Activated CD8-positive, alpha-beta memory T cell treated with anti-CD3 and anti-CD28 coated beads for 48 hours (primary cell): ENCODE data around the gene GAL3ST3.
"Not testable (repeated sequence)": the region's sequence is repeated elsewhere in the genome, so short reads cannot be mapped to it uniquely, and the experiment has no call there.

ENCODE experiments used
- DNase-seq, 3 experiments: peaks; one replicate each; pipeline ENCODE4 v3.0.0-alpha.2; 2020; ENCODE audit warnings: low read depth in 2 of 3, low spot score in 2 of 3

Gene GAL3ST3

DNA sequence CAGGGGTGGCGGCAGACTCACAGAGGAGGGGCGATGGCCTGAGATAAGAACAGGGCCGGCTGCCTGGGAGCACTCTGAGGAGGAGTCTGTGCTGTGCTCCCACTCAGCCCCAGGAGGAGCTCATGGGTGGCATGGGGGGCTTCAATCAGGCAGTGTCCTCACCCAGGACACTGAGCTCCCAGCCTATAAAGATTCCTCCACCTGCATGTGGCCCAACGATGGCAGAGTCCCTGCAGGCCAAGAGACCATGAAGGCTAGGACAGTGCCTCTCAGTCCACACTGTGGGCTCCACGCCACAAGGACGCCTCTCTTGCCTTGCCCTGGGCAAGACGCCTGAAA is 35.2 kb downstream of the GAL3ST3 start:
- DNase-seq = no peak

DNA sequence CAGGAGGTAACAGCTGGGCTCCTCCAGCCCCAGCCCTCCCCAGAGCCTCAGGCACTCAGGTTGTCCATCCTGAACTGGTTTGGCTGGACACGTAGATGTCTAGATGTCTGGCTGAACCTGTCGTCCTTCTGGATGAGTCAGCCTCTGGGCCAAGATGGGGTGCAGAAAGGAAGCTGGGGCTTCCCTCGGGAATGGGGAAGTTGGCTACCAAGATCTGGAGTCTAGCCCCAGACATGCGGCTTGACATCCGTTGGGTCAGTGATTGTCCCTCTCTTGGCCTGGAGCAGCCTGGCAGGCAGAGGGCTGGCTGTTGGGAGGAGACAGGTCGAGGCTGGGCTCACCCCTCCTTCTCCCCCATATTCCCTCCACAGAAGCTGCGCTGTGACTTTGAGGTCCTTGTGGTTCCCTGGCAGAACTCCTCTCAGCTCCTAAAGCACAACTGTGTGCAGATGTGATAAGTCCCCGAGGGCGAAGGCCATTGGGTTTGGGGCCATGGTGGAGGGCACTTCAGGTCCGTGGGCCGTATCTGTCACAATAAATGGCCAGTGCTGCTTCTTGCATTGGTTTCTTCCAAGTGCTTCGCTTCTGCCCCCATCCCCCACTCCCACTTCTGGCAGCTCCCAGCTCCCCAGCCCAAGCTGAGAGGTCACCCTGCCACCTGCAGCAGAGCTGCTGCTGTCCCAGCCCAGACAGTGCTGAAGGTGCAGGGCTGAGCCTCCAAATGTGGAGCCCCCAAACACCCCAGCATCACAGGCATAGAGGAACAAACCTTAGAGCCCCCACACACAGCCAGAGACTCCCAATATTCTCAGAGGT is 35.8 kb downstream of the GAL3ST3 start:
- DNase-seq = no peak

DNA sequence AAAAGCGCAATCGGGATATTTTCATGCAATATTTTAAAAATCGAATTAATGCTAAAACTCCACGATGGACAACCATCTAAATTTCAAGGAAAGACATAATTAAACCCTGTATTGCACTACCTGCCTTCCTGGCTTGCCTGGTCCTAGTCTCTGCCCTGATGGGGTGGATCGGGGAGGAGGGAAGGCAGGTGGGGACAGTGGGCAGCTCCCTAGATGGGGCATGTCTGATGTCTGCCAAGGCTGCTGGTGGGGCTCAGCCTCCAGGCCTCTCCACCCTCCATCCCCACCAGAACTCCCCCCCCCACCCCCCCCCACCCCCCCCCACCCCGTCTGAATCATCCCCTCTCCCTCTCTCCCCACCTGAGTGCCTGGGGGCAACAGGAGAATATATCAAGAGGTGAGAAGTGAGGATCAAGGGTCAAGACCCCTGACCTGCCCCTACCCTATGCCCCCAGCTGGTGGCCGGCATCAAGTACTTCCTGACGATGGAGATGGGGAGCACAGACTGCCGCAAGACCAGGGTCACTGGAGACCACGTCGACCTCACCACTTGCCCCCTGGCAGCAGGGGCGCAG is 36.5 kb downstream of the GAL3ST3 start:
- no peak for DNase-seq

DNA sequence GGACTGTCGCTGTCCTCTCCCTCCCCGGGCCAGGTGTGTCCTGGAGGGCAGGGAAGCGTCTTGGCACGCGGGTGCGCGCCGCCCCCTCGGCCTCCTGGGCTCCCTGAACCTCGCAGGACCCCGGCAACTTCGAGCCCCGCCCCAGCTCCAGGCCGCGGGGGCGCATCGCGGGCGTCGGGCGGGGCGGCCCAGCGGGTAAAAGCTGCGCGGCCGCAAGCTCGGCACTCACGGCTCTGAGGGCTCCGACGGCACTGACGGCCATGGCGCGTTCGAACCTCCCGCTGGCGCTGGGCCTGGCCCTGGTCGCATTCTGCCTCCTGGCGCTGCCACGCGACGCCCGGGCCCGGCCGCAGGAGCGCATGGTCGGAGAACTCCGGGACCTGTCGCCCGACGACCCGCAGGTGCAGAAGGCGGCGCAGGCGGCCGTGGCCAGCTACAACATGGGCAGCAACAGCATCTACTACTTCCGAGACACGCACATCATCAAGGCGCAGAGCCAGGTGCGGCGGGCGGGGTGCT is 37.1 kb downstream of the GAL3ST3 start, which contains the start of gene CST6:
TSS of gene CST6 (plus strand) at position 224 of the 519 bp plus-strand sequence. CDS start at position 261, 37 bp downstream.
- DNase-seq = no peak

DNA sequence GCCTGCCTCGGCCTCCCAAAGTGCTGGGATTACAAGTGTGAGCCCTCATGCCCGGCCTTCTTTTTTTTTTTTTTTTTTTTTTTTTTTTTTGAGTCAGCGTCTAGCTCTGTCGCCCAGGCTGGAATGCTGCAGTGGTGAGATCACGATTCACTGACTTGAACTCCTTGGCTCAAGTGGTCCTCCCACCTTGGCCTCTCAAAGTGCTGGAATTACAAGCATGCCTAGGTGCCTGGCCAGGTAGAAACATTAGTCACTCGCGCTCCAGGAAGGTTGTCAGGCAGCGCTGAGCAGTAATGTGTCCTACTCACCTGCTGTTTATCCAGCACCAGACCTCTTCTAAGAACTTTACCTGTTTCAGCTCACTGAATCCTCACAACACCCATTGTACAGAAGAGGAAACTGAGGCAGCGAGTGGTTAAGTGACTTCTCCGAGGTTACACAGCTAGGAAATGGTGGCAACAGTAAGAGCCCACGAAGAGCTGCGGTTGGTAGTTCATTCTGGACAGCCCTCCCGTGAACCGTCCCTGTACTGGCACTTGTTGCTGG is 37.6 kb downstream of the GAL3ST3 start:
- DNase-seq = no peak

DNA sequence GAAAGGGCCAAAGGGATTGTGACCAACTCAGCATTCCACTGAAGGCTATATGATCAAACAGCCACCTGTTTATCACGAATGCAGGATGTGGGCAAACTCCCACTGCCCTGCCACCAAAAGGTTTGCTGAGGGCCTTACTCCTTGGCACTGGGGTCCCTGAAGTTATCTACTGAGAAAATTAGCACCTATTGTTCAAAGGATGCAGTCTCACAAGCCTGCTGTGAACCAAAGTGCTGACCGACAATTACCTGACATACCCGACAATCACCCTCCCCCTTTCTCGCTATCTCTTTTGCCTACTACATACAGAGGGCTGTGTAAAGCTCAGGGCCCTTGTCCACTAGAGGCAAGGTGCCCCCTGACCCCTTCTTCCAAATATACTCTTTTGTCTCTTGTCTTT is 38.9 kb downstream of the GAL3ST3 start:
- not testable (repeated sequence) for DNase-seq

DNA sequence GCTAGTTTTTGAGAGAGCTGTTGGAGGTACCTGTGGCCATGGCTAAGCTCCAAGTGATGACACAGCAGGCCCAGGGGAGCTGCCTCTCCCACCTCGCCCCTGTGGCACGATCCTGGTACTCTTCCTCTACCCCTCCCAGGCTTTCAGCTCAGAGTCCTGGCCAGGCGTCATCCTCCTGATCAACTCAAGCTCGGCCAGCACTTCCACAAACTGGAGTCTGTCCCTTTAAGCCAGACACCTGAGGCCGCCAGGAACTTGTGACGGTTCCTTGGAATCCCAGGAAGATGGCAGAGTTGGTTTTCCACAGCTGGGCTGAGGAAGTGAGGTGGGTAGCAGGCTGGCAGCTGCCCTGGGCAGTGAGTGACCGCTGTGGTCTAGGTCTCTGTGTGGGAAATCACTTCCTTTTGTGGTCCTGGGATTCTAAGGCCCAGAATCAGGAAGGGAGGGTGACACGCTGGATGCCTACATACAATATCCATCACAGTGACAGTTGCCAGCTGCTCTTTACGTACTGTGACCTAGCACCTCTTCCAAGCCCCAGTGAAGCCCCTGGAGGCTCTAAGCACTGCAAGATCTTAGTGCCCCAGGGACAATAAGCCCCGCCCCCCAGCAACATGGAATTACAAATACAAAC is 40.4 kb downstream of the GAL3ST3 start:
- DNase-seq = no peak

DNA sequence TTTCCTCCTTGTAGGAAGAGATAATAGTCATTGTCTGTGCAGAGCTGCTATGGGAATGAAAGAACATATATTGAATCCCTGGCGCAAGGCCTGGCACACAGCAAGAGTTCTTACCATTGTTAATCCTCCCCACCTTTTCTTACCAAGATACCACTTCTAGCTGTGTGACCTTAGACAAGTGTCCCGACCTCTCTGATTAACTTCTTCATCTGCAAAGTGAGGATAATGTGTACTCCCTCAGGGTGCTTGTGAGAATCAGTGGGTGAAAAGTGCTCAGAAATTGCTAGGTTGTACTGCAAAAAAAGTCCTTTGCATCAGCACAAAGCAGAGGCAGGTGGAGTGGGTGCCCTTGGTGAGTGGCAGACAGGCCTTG is 40.9 kb downstream of the GAL3ST3 start:
- no peak for DNase-seq

DNA sequence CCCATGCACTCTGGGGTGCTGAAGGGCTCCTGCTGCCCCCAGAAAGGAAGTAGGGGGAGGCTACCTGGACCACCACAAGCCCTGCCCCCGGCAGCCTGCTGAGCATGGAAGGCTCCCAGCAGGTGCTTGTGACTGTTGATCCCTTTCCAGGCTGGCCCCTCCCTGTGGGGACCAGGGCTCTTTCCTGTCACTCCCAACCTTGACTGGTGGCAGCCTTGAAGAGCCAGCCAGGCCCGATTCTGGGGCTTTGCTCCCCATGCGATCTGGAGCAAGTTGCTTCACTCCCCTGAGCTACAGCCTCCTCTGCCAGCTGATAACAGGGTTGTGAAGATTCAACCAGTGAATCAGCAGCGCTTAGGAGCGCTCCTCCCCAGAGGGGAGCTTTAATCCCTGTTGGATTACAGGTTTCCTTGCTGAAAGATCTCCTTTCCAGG is 41.7 kb downstream of the GAL3ST3 start:
- no peak for DNase-seq

DNA sequence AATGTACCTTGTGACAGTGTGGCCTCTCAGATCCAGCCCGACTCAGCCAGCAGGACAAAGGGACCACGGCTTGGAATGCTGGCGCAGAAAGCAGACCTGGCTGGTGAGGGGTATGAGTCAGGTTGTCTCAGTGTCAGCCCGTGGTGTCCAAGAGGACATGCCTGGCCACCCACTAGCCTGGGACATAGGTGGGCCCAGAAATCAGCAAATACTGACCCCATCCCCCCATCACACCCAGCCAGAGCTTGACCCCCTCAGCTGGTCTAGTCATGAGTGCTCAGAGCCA is 42.1 kb downstream of the GAL3ST3 start:
- no peak for DNase-seq

DNA sequence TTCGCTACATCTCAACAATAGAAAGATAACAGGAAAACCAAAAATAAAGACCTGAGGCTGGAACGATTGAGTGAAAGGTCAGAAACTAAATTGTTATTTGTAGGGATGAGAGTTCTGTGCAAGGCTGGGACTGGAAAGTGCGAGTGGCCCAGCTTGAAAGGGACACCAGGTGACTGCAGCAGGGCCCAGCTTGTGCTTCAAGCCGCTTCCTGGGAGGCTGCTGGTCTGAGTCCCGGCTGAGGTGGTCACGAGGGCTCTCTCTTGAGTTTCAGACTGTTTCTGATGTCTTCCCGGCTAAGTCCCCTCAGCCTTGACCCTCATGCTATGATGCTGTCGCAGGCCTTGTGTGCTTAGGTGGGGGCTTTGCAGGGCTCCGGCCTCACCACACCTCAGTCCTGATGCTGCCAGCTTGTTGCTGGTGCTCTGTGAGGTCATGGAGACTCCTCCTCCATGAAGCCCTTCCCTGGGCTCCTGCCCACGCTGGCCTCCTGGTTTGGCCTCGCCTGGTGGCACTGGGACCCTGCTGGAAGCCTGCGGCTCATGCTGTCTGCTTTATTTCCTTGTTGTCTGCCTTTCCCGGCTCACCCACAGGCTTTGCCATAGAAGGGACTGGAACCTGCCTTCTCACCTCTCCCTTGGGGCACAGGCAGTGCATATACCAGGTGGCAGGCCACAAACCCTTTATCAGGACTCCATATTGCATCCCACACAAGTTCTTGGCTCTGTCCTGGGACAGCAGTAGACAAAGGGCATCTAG is 42.6 kb downstream of the GAL3ST3 start:
- DNase-seq = no peak

DNA sequence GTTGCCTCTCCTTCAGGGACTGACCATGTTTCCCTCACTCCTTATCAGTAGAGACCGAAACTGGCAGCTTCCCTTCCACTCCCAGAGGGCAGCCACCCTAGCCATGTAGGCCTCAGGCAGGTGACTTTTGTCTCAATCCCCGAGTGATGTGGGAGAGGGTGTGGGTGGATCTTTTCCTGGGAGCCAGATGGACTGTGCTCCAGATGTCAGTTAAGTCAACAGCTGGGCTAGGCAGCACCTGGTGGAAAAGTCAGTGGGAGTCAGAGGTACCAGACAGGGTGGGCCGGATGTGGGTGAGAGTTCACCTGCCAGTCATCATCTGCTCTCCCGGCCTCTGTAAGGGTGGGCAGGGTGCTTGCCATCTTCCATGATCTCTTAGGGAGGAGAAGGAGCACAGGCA is 44.8 kb downstream of the GAL3ST3 start:
- no peak for DNase-seq

DNA sequence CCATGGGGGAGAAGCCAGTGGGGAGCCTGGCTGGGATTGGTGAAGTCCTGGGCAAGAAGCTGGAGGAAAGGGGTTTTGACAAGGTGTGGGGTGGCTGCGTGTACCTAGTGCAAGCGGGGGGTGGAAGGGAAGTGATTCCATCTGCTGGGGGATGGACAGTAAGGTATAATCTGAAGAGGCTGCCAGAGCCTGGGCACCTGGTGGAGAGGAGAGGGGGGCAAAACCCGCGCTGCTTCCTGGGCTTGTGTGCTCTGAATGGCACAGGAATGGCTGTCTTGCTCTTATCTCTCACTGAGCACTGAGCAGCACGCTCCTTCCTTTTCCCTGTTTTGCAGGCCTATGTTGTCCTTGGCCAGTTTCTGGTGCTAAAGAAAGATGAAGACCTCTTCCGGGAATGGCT is 45.7 kb downstream of the GAL3ST3 start:
- DNase-seq = no peak

DNA sequence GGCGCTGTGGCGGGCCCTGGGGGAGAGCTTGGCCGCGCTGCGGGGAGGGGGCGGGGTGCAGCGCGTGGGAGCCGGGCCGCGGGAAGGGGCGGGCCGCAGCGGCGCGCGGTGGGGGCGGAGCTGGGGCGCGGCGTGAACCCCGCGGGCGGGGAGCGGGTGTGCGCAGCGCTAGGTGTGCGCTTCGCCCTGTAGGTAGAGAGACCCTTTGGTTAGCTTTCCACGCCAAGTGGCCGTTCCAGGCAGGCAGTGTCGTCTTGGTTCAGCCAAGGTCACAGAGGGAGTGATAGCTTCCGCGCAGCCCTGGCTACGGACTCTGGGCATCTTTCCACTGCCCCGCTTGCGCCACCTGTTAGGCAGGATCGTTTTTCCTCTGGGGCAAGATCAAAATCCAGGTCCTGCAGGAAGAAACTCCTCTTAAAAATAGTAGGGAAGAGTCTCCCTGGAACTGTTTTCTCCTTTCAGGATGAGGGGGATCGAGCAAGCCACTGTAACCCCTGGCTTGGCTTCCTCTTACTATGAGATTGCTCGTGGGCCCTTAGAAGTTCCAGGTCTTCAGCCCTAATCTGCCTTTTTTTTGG is 46.2 kb downstream of the GAL3ST3 start:
- DNase-seq = no peak

DNA sequence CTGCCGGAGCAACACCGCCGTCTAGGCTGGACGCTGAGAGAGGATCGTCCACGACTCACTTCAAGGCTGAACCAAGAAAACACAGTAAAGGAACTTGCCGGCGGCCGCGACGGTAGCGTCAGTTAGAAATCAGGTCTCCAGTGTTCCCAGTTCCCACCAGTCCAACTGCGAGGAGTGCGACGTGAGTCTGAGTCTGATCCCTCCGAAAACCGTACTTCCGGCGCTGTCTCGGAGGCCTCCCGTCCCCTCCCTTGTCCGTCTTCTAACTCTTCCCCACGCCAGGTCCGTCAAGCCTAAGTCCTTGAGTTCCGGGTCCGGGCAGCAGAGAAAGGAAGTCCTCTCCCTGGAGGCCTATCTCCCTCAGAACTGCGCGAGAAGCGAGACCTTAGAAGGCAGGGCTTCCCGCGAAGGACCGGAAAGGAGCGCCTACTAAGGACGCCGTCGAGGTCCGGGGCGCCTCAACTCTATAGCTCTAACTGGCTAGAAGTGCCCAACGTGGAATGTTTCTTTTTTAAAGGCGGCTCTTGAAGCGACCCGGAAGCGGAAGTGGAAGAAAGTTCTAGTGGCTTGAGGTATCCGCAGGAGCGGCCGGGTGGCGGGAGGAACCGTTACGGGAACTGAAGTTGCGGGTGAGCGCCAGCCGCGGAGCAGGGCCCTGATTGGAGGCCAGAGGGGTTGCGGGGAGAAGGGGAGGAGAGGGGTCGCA is 46.9 kb downstream of the GAL3ST3 start, which contains the start of the genes BANF1 and EIF1AD:
TSS of gene BANF1 (plus strand) at position 562 of the 706 bp plus-strand sequence. CDS start 748 bp downstream, outside the sequence.
TSS of gene EIF1AD (minus strand) at position 216 of the 706 bp plus-strand sequence. CDS start 1,768 bp downstream, outside the sequence.
- peak; percentile 67 to 86 (median 85) for DNase-seq

DNA sequence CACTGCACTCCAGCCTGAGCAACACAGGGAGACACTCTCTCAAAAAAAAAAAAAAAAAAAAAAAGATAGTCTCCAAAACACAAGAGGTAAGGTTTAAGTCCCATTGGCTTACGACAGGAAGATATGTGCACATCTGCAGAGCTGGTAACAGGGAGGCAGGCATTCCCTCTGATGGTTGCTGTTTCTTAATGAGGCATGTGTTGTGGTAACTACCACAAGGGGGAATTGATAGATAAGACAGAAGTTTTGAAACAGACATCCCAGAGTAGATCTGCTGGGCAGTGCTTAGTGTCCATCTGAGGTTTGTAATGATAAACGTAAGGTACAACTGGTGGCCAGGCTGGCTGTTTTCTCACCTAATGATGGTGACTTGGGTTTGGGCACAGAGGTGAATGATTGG is 51.7 kb downstream of the GAL3ST3 start:
- no peak for DNase-seq

DNA sequence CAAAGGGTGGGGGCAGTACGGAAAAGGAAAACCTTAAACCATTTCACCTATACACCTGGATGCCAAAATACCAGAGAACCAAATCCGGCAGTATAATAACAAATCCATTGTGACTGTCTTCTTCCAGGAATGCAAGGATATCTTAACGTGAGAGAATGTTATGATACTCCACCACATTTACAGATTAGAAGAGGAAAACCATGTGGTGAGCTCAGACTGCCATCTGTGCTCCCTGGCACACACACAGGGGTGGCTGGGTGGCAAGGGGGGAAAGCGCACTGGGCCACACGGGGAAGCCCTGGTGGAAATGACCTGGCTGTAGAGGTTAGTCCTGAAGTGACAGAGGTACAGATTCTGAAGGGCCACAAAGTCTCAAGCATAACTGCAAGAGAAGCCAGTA is 56.9 kb downstream of the GAL3ST3 start:
- DNase-seq = no peak
